Measurements from ENCODE around the gene FAM81B.

FAM81B gene

DNA sequence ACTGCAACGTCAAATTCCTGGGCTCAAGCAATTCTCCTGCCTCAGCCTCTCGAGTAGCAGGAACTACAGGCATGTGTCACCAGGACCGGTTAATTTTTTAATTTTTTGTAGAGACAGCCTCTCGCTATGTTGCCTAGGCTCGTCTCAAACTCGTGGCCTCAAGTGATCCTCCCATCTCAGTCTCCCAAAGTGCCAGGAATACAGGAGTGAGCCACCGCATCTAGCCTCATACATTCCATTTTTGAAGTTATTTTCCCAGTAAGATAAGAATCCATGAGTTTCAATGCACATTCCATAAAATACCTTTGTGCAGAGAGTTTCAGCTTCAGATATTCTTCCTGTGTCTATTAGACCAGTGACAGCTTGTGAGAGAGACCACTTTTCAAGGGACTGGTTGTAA is 93.3 kb downstream of the FAM81B start:
- no peak for DNase-seq

GRCh38 chr5:95486191-95486590 is 95.0 kb downstream of the FAM81B start:
- DNase-seq, result no peak

GRCh38 chr5:95487880-95488279 is 96.7 kb downstream of the FAM81B start:
- DNase-seq, result no peak
